GM12878 (cell line): ENCODE results near the gene TCL1B. TPM values are rescaled to one million over a fixed set of nuclear protein-coding genes. Genes with fewer than 3 reads are reported as not detected.
A peak's percentile ranks its signal among the peaks of the same experiment; 100 is the strongest.

Source experiments
- ASH2L ChIP-seq: fragments of 300-600, 200-600 bp; sonication (generic); IDR thresholded peaks from 2 replicates; pipeline ENCODE4 v1.6.1; 2017; ENCODE audit warnings: low read depth, mild to moderate bottlenecking, borderline replicate concordance
- BCL3 ChIP-seq: IDR thresholded peaks from 2 replicates; pipeline ENCODE4 v1.6.1; 2011; ENCODE audit warnings: borderline replicate concordance, low read depth, mild to moderate bottlenecking, moderate library complexity, low read length; ENCODE audit not compliant: insufficient read depth, poor library complexity, severe bottlenecking
- BRCA1 ChIP-seq: IDR thresholded peaks from 2 replicates; pipeline ENCODE4 v1.6.1; 2011; ENCODE audit warnings: low read depth, low read length, improper control_type of control experiment
- CBFB ChIP-seq: IDR thresholded peaks from 2 replicates; pipeline ENCODE4 v1.6.1; 2016; ENCODE audit warnings: antibody characterized with exemption, low read depth
- CREB1 ChIP-seq: IDR thresholded peaks from 2 replicates; pipeline ENCODE4 v1.6.1; 2012; ENCODE audit warnings: low read depth, mild to moderate bottlenecking, inconsistent platforms
- CREM ChIP-seq: IDR thresholded peaks from 2 replicates; pipeline ENCODE4 v1.6.1; 2014; ENCODE audit warnings: antibody characterized with exemption, low read depth
- ESRRA ChIP-seq: IDR thresholded peaks from 2 replicates; pipeline ENCODE4 v1.6.1; 2012; ENCODE audit warnings: mild to moderate bottlenecking, low read length, improper control_type of control experiment
- GABPA ChIP-seq: IDR thresholded peaks from 2 replicates; pipeline ENCODE4 v1.6.1; 2014; ENCODE audit warnings: antibody characterized with exemption, low read depth, mild to moderate bottlenecking, inconsistent platforms
- GATAD2B ChIP-seq: fragments of 450-650 bp; conservative IDR thresholded peaks from 2 replicates; pipeline ENCODE4 v1.6.1; 2017; ENCODE audit warnings: low read depth, mild to moderate bottlenecking, moderate library complexity
- HCFC1 ChIP-seq: fragments of 150-350 bp; IDR thresholded peaks from 2 replicates; pipeline ENCODE4 v1.6.1; 2014; ENCODE audit warnings: low read length
- KAT2A ChIP-seq: conservative IDR thresholded peaks from 2 replicates; pipeline ENCODE4 v1.6.1; 2011; ENCODE audit warnings: low read depth, low read length; ENCODE audit not compliant: control insufficient read depth
- NFYB ChIP-seq: IDR thresholded peaks from 2 replicates; pipeline ENCODE4 v1.6.1; 2011; ENCODE audit warnings: low read depth, mild to moderate bottlenecking, low read length, improper control_type of control experiment, moderate library complexity; ENCODE audit not compliant: insufficient read depth
- NR2C1 ChIP-seq: fragments of 450-650 bp; IDR thresholded peaks from 2 replicates; pipeline ENCODE4 v1.6.1; 2017; ENCODE audit warnings: antibody characterized with exemption, mild to moderate bottlenecking, moderate library complexity
- NR2C2 ChIP-seq: IDR thresholded peaks from 2 replicates; pipeline ENCODE4 v1.6.1; 2011; ENCODE audit warnings: borderline replicate concordance, low read depth; ENCODE audit not compliant: control insufficient read depth, insufficient read length
- PAX5 ChIP-seq: IDR thresholded peaks from 2 replicates; pipeline ENCODE4 v1.6.1; 2011; ENCODE audit warnings: low read depth, low read length, borderline replicate concordance
- POLR2A ChIP-seq: IDR thresholded peaks from 2 replicates; pipeline ENCODE4 v1.6.1; 2011; ENCODE audit warnings: low read depth, mild to moderate bottlenecking, low read length
- POU2F2 ChIP-seq: IDR thresholded peaks from 3 replicates; pipeline ENCODE4 v1.6.1; 2011; ENCODE audit warnings: low read depth, mild to moderate bottlenecking, low read length, borderline replicate concordance
- SIX5 ChIP-seq: IDR thresholded peaks from 2 replicates; pipeline ENCODE4 v1.6.1; 2011; ENCODE audit warnings: mild to moderate bottlenecking, low read depth, low read length, moderate library complexity; ENCODE audit not compliant: severe bottlenecking
- SMARCA5 ChIP-seq: fragments of 450-650 bp; IDR thresholded peaks from 2 replicates; pipeline ENCODE4 v1.6.1; 2017; ENCODE audit warnings: mild to moderate bottlenecking
- SREBF2 ChIP-seq: IDR thresholded peaks from 2 replicates; pipeline ENCODE4 v1.6.1; 2012; ENCODE audit warnings: mild to moderate bottlenecking, low read length
- SUPT20H ChIP-seq: IDR thresholded peaks from 2 replicates; pipeline ENCODE4 v1.6.1; 2011; ENCODE audit warnings: low read depth, mild to moderate bottlenecking, low read length, moderate library complexity, borderline replicate concordance; ENCODE audit not compliant: control insufficient read depth
- USF1 ChIP-seq: IDR thresholded peaks from 2 replicates; pipeline ENCODE4 v1.6.1; 2011; ENCODE audit warnings: borderline replicate concordance, low read depth, mild to moderate bottlenecking, moderate library complexity, mixed read lengths, low read length; ENCODE audit not compliant: insufficient read depth; ENCODE audit errors: extremely low read length
- ZBTB33 ChIP-seq: fragments of 450-650 bp; IDR thresholded peaks from 2 replicates; pipeline ENCODE4 v1.6.1; 2017; ENCODE audit warnings: mild to moderate bottlenecking
- ZBTB4 ChIP-seq: fragments of 450-650 bp; formaldehyde crosslinking; IDR thresholded peaks from 2 replicates; pipeline ENCODE4 v1.4.0; 2022; ENCODE audit warnings: mild to moderate bottlenecking, moderate library complexity
- polyA plus RNA-seq, 11 experiments: library from polyadenylated mRNA; depleted of rRNA in 4 of 11; unstranded in 6 of 11; stranded (reverse) in 5 of 11; fragments of >200 nt; fragmentation: Nextera tagmentation in 4 of 11; fragmentation: Illumina TruSeq in 1 of 11; extraction: Ambion mirVana in 4 of 11; extraction: Trizol in 1 of 11; gene quantifications; 1 replicate in 1 of 11; 2 replicates in 10 of 11; pipeline versions ENCODE4 v1.2.1 to v1.2.3, GENCODE V29; 2011 to 2016; ENCODE audit warnings: inconsistent platforms in 2 of 11, missing spikeins in 2 of 11, low read depth in 1 of 11
- total RNA-seq, 4 experiments: library from RNA; depleted of rRNA in 3 of 4; stranded (reverse); fragments of >200 nt in 3 of 4; fragmentation: Illumina TruSeq in 1 of 4; extraction: Trizol in 1 of 4; gene quantifications; 2 replicates each; pipeline versions ENCODE4 v1.2.1 to v1.2.3, GENCODE V29; 2013 to 2021

The TCL1B gene
- total and polyA plus RNA-seq, 10 of the 15 experiments (the other 5 are each of a cell fraction or from before 2014, with no cell fraction given) = 0.10 to 0.18 (median 0.13) TPM; not detected in 6

GRCh38 chr14:95713596-95714371, 27.6 kb downstream of the TCL1B start, which contains the start of gene TCL1A (continued):
- TF ChIP-seq BCL3 (no peak), POU2F2 (peak; percentile 88; the same call in 1 of the 3 replicates), GATAD2B (no peak), HCFC1 (no peak), BRCA1 (no peak), CREM (no peak), POLR2A (peak; percentile 100), SIX5 (no peak), GABPA (no peak), ZBTB4 (CRISPR knock-in tag) (no peak), NFYB (no peak), SUPT20H (no peak), CREB1 (no peak), NR2C2 (no peak), ASH2L (no peak), KAT2A (no peak), CBFB (peak; percentile 72; the same call in 1 of the 2 replicates), SREBF2 (no peak), SMARCA5 (no peak), ESRRA (no peak), ZBTB33 (no peak), NR2C1 (no peak), USF1 (no peak), PAX5 (peak; percentile 33; the same call in 1 of the 2 replicates)
